ENCODE results near the gene IL1RAPL1.

Gene IL1RAPL1

DNA sequence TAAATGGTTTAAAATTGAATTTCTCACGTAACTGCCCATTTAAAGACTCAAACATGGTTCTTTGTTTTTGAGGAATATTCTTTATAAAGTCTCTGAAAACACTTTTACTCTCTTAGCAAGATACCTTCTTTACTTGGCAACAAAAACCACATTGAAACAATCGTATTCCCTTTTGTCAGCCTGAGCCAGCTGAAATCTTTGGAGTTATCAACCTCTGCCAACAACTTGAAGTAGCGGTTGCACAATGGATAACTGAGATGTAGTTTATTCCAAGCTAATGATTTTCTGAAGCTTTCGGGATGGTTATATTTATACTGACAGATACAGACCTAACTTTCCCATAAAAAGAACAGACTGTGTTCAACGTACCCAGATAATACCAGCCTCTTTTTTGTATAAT, 561.3 kb downstream of the IL1RAPL1 start:
- Histone ChIP-seq H4K20me1 (ENCODE audit: insufficient read depth, low read length) (no peaks in the 10 kb centered on the region), H3K9ac (ENCODE audit: low read depth, low read length) (no peak overlapping the region), H3K4me1 (ENCODE audit: insufficient read depth, low read length) (no peaks in the 10 kb centered on the region), H3K4me3 (ENCODE audit: low read depth in 1 of 2, low read length in 2 of 2) (no peak overlapping the region), H3K27ac (ENCODE audit: low read length) (no peak overlapping the region), H3K4me2 (ENCODE audit: insufficient read depth, low read length) (no peak overlapping the region), H3K9me3 (ENCODE audit: insufficient read depth, low read length, severe bottlenecking) (no peaks in the 10 kb centered on the region), H3K27me3 (ENCODE audit: insufficient read depth, low read length, poor library complexity) (no peaks in the 10 kb centered on the region), H2AFZ (ENCODE audit: low read depth, low read length) (no peak overlapping the region), H3K79me2 (ENCODE audit: insufficient read depth, low read length) (no peaks in the 10 kb centered on the region), H3K36me3 (ENCODE audit: insufficient read depth, low read length) (no peaks in the 10 kb centered on the region)
- ATAC-seq (ENCODE audit: insufficient read depth, low read depth) (no peak), DNase-seq (no peak)
- TF ChIP-seq, protein P1, sequence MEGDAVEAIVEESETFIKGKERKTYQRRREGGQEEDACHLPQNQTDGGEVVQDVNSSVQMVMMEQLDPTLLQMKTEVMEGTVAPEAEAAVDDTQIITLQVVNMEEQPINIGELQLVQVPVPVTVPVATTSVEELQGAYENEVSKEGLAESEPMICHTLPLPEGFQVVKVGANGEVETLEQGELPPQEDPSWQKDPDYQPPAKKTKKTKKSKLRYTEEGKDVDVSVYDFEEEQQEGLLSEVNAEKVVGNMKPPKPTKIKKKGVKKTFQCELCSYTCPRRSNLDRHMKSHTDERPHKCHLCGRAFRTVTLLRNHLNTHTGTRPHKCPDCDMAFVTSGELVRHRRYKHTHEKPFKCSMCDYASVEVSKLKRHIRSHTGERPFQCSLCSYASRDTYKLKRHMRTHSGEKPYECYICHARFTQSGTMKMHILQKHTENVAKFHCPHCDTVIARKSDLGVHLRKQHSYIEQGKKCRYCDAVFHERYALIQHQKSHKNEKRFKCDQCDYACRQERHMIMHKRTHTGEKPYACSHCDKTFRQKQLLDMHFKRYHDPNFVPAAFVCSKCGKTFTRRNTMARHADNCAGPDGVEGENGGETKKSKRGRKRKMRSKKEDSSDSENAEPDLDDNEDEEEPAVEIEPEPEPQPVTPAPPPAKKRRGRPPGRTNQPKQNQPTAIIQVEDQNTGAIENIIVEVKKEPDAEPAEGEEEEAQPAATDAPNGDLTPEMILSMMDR (IDR thresholded peaks at IDR 0.05; ENCODE audit: borderline replicate concordance, extremely low read depth, low read length, poor library complexity, severe bottlenecking), result no peak
- TF ChIP-seq EZH2 (IDR thresholded peaks at IDR 0.05; ENCODE audit: borderline replicate concordance, low read depth, low read length, severe bottlenecking), result no peak

- no peak for ATAC-seq (ENCODE audit: insufficient read depth, low read depth)
Measured at GRCh38 chrX:29155286-29155685, 568.0 kb downstream of the IL1RAPL1 start.

GRCh38 chrX:29172880-29173279, 585.6 kb downstream of the IL1RAPL1 start:
- DNase-seq, result no peak
- Histone ChIP-seq H3K4me3 (ENCODE audit: low read depth in 1 of 2, low read length in 2 of 2) (no peak overlapping the region), H3K4me1 (ENCODE audit: insufficient read depth, low read length) (no peaks in the 10 kb centered on the region), H3K36me3 (ENCODE audit: insufficient read depth, low read length) (no peaks in the 10 kb centered on the region), H2AFZ (ENCODE audit: low read depth, low read length) (no peak overlapping the region), H3K4me2 (ENCODE audit: insufficient read depth, low read length) (no peak overlapping the region), H3K27ac (ENCODE audit: low read length) (no peak overlapping the region), H4K20me1 (ENCODE audit: insufficient read depth, low read length) (no peaks in the 10 kb centered on the region), H3K9me3 (ENCODE audit: insufficient read depth, low read length, severe bottlenecking) (no peaks in the 10 kb centered on the region), H3K9ac (ENCODE audit: low read depth, low read length) (no peak overlapping the region), H3K79me2 (ENCODE audit: insufficient read depth, low read length) (no peaks in the 10 kb centered on the region), H3K27me3 (ENCODE audit: insufficient read depth, low read length, poor library complexity) (no peaks in the 10 kb centered on the region)
- TF ChIP-seq EZH2 (IDR thresholded peaks at IDR 0.05; ENCODE audit: borderline replicate concordance, low read depth, low read length, severe bottlenecking), result no peak
- TF ChIP-seq, protein P1 (IDR thresholded peaks at IDR 0.05; ENCODE audit: borderline replicate concordance, extremely low read depth, low read length, poor library complexity, severe bottlenecking), result no peak
- no peak for ATAC-seq (ENCODE audit: insufficient read depth, low read depth)

More at GRCh38 chrX:29155286-29155685, 568.0 kb downstream of the IL1RAPL1 start:
- Histone ChIP-seq H3K4me1 (ENCODE audit: insufficient read depth, low read length) (no peaks in the 10 kb centered on the region), H3K36me3 (ENCODE audit: insufficient read depth, low read length) (no peaks in the 10 kb centered on the region), H3K27me3 (ENCODE audit: insufficient read depth, low read length, poor library complexity) (no peaks in the 10 kb centered on the region), H3K4me2 (ENCODE audit: insufficient read depth, low read length) (no peak overlapping the region), H3K27ac (ENCODE audit: low read length) (no peak overlapping the region), H3K9ac (ENCODE audit: low read depth, low read length) (no peak overlapping the region), H4K20me1 (ENCODE audit: insufficient read depth, low read length) (no peaks in the 10 kb centered on the region), H3K4me3 (ENCODE audit: low read depth in 1 of 2, low read length in 2 of 2) (no peak overlapping the region), H3K79me2 (ENCODE audit: insufficient read depth, low read length) (no peaks in the 10 kb centered on the region), H2AFZ (ENCODE audit: low read depth, low read length) (no peak overlapping the region), H3K9me3 (ENCODE audit: insufficient read depth, low read length, severe bottlenecking) (no peaks in the 10 kb centered on the region)
- no peak for DNase-seq
- TF ChIP-seq, protein P1 (IDR thresholded peaks at IDR 0.05; ENCODE audit: borderline replicate concordance, extremely low read depth, low read length, poor library complexity, severe bottlenecking), result no peak
- TF ChIP-seq EZH2 (IDR thresholded peaks at IDR 0.05; ENCODE audit: borderline replicate concordance, low read depth, low read length, severe bottlenecking), result no peak

DNA sequence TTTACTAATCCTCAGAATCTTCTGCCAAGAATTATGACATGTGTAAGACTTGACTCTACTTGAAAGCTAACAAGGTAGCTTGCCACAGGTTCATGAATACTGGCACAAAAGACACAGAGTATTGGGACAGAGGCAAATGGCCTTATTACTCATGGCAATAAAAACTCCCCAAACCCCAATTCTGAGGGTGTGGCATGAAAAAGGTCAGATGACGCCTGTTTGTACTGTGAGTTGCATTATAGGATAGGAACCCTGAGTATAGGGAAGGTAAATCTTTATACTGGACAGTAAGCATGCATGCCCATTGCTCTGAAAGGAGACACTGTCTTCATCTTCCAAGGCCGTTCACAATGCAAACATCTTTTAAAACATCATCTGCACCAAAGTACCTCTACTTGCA, 600.0 kb downstream of the IL1RAPL1 start:
- Histone ChIP-seq H3K9ac (ENCODE audit: low read depth, low read length) (no peak overlapping the region), H3K4me1 (ENCODE audit: insufficient read depth, low read length) (no peaks in the 10 kb centered on the region), H3K36me3 (ENCODE audit: insufficient read depth, low read length) (no peaks in the 10 kb centered on the region), H4K20me1 (ENCODE audit: insufficient read depth, low read length) (no peaks in the 10 kb centered on the region), H3K4me3 (ENCODE audit: low read depth in 1 of 2, low read length in 2 of 2) (no peak overlapping the region), H3K4me2 (ENCODE audit: insufficient read depth, low read length) (no peak overlapping the region), H3K9me3 (ENCODE audit: insufficient read depth, low read length, severe bottlenecking) (no peaks in the 10 kb centered on the region), H3K27me3 (ENCODE audit: insufficient read depth, low read length, poor library complexity) (no peaks in the 10 kb centered on the region), H3K27ac (ENCODE audit: low read length) (no peak overlapping the region), H2AFZ (ENCODE audit: low read depth, low read length) (no peak overlapping the region), H3K79me2 (ENCODE audit: insufficient read depth, low read length) (no peaks in the 10 kb centered on the region)
- ATAC-seq (ENCODE audit: insufficient read depth, low read depth), result no peak
- no peak for TF ChIP-seq EZH2 (IDR thresholded peaks at IDR 0.05; ENCODE audit: borderline replicate concordance, low read depth, low read length, severe bottlenecking)
- TF ChIP-seq, protein P1 (IDR thresholded peaks at IDR 0.05; ENCODE audit: borderline replicate concordance, extremely low read depth, low read length, poor library complexity, severe bottlenecking), result no peak
- no peak for DNase-seq

Data from DND-41 (cell line).